Prostate gland (tissue), 2 donors: Measurements from ENCODE around the gene BCL6.

Source experiments
- POLR2A ChIP-seq: fragments of 450-650 bp; IDR thresholded peaks from one replicate; pipeline ENCODE4 v1.6.1; 2016; ENCODE audit warnings: antibody characterized with exemption, mild to moderate bottlenecking
- POLR2AphosphoS5 ChIP-seq: sonication (generic); formaldehyde crosslinking; IDR thresholded peaks from one replicate; pipeline ENCODE4 v1.6.1; 2017; ENCODE audit warnings: antibody characterized with exemption
- TF ChIP-seq, protein P1 (sequence below), 4 experiments: fragments of 200-600 bp in 2 of 4; fragments of 450-650 bp in 2 of 4; sonication (generic) in 2 of 4; IDR thresholded peaks; 1 replicate in 3 of 4; 2 replicates in 1 of 4; pipeline ENCODE4 v1.5.1; 2016 to 2019; ENCODE audit warnings: antibody characterized with exemption in 4 of 4, mild to moderate bottlenecking in 2 of 4, moderate library complexity in 2 of 4

DNA sequence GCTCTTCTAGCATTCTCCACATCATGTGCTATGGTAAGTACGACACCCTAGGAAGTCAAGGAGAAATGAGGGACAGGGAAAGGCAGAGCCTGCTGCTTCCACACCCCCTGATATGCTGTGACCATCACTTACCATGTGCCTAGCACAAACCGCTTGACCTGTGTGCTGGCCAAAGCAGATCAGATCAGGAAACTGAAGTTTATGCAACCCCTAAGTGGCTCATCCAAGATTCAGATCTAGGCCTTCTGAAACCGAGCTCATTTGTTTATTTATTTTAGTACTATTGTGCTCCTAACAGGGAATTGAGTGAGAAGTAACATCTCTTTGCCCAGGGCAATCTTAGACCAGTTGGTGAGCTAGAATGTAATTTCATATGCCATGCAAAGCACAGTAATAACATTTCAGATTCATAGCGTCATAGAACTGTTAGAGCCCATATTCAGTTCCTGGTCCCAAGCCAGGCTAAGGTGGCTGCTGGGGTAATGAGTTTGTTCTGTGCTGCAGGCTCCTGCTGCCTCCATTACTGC lies 42.7 kb downstream of the BCL6 start, which contains the start of gene RTP2:
- TF ChIP-seq, protein P1, sequence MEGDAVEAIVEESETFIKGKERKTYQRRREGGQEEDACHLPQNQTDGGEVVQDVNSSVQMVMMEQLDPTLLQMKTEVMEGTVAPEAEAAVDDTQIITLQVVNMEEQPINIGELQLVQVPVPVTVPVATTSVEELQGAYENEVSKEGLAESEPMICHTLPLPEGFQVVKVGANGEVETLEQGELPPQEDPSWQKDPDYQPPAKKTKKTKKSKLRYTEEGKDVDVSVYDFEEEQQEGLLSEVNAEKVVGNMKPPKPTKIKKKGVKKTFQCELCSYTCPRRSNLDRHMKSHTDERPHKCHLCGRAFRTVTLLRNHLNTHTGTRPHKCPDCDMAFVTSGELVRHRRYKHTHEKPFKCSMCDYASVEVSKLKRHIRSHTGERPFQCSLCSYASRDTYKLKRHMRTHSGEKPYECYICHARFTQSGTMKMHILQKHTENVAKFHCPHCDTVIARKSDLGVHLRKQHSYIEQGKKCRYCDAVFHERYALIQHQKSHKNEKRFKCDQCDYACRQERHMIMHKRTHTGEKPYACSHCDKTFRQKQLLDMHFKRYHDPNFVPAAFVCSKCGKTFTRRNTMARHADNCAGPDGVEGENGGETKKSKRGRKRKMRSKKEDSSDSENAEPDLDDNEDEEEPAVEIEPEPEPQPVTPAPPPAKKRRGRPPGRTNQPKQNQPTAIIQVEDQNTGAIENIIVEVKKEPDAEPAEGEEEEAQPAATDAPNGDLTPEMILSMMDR (IDR thresholded peaks at IDR 0.05), result no peak
- TF ChIP-seq POLR2A, result no peak
- no peak for TF ChIP-seq POLR2AphosphoS5
